Peyer's patch (tissue), 4 donors: Measurements from ENCODE around the gene NKIRAS2.

Experiments used
- POLR2A ChIP-seq, 2 donors: fragments of 450-650 bp; IDR thresholded peaks; one replicate each; pipeline ENCODE4 v1.5.1; 2017; ENCODE audit warnings: antibody characterized with exemption in 2 of 2, mild to moderate bottlenecking in 2 of 2, moderate library complexity in 2 of 2
- TF ChIP-seq, protein P1 (sequence below), 6 experiments: fragments of 450-650 bp in 4 of 6; fragments of 200-600 bp in 2 of 6; sonication (generic) in 1 of 6; IDR thresholded peaks; one replicate each; pipeline ENCODE4 v1.5.1; 2017 to 2019; ENCODE audit warnings: antibody characterized with exemption in 6 of 6, mild to moderate bottlenecking in 3 of 6, moderate library complexity in 1 of 6

DNA sequence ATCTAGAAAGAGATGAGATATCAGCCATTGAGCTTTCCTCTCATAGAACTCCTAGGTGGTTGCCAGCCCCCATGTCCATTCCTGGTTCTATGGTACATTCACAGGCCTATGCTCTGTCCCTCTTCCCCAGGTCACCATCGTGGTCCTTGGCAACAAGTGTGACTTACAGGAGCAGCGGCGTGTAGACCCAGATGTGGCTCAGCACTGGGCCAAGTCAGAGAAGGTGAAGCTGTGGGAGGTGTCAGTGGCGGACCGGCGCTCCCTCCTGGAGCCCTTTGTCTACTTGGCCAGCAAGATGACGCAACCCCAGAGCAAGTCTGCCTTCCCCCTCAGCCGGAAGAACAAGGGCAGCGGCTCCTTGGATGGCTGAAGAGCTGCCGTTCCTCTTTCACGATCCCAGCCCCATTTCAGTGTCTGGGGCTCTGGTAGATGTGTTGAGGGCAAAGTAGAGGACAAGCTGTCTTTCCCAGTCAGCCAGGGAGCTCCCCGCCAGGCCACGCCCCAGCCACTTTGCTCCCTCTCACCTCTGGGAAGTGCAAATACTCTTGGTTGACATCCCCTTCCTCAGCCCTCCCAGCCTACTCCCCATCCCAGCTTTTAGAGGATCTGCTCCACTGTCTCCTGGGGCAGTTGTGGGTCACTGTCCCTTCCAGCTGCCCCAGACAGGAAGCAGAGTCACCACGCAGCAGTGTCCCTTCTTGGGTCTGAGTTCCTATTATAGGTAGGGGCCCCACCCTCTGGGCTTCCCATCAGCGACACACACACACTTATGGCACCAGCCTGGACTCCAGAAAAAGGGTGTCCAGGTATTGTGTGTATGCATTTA is 3.8 kb downstream of the NKIRAS2 start:
- TF ChIP-seq, protein P1, sequence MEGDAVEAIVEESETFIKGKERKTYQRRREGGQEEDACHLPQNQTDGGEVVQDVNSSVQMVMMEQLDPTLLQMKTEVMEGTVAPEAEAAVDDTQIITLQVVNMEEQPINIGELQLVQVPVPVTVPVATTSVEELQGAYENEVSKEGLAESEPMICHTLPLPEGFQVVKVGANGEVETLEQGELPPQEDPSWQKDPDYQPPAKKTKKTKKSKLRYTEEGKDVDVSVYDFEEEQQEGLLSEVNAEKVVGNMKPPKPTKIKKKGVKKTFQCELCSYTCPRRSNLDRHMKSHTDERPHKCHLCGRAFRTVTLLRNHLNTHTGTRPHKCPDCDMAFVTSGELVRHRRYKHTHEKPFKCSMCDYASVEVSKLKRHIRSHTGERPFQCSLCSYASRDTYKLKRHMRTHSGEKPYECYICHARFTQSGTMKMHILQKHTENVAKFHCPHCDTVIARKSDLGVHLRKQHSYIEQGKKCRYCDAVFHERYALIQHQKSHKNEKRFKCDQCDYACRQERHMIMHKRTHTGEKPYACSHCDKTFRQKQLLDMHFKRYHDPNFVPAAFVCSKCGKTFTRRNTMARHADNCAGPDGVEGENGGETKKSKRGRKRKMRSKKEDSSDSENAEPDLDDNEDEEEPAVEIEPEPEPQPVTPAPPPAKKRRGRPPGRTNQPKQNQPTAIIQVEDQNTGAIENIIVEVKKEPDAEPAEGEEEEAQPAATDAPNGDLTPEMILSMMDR (IDR thresholded peaks at IDR 0.05), result no peak
- TF ChIP-seq POLR2A (IDR thresholded peaks at IDR 0.05), result no peak
